ENCODE results near the gene P2RX7. TPM values are rescaled to one million over a fixed set of nuclear protein-coding genes. Genes with fewer than 3 reads are reported as not detected.

Gene P2RX7
- total RNA-seq, 1 experiment from 2014 or later: 1.6 TPM

DNA sequence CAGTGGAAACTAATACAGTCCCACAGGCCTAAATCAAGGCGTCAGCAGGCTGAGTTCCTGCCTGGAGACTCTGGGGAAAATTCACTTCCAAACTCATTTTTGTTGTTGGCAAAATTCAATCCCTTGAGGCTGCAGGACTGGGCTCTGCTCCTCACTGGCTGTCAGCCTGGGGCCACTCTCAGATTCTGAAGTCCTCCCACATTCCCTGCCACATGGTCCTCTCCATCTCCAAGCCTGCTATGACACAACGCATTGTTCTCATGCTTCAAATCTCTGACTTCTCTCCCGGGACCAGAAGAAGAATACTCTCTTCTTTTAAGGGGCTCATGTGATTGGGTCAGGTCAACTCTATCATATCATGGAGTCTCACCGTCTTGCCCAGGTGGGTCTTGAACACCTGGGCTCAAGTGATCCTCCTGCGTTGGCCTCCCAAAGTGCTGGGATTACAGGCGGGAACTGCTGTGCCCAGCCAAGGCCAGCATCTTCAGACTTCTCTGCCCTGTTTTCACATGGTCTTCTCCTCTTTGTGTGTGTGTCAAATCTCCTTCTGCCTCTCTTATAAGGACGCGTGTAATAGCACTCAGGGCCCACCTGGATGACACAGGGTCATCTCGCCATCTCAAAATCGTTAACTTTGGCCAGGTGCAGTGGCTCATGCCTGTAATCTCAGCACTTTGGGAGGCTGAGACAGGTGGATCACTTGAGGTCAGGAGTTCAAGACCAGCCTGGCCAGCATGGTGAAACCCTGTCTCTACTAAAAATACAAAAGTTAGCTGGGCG, 9.7 kb downstream of the P2RX7 start:
- Histone ChIP-seq H3K9me2 (replicated peaks; ENCODE audit: low read length) (no peaks in the 10 kb centered on the region), H3K4me2 (ENCODE audit: low read length) (no peak overlapping the region), H3F3A (ENCODE audit: low read length, unreplicated experiment) (no peaks in the 10 kb centered on the region), H3K79me2 (ENCODE audit: low read length) (no peaks in the 10 kb centered on the region), H3K9ac (ENCODE audit: low read length) (no peak overlapping the region), H4K20me1 (ENCODE audit: low read length) (no peaks in the 10 kb centered on the region), H3K27me3 (ENCODE audit: low read length) (no peaks in the 10 kb centered on the region), H3K4me3 (ENCODE audit: low read length) (no peak overlapping the region), H2AFZ (ENCODE audit: low read length) (no peak overlapping the region), H3K4me1 (ENCODE audit: insufficient read depth, low read length) (no peaks in the 10 kb centered on the region), H3K27ac (ENCODE audit: low read length) (no peak overlapping the region), H3K36me3 (ENCODE audit: low read depth, low read length) (no peaks in the 10 kb centered on the region), H3K9me3 (ENCODE audit: low read length) (no peaks in the 10 kb centered on the region)
- intact Hi-C loops (cut with micrococcal nuclease): no loop called here
- no peak for ATAC-seq
- CTCF ChIA-PET: no interaction called here
- DNase-seq: no peak
- BruUV-seq (replicated peaks): no TSS peak
- POLR2A ChIA-PET (ENCODE audit: unreplicated experiment): no interaction called here
- TF ChIP-seq EZH2 (IDR thresholded peaks at IDR 0.05; ENCODE audit: low read length, unreplicated experiment): no peak
- TF ChIP-seq, protein P1, sequence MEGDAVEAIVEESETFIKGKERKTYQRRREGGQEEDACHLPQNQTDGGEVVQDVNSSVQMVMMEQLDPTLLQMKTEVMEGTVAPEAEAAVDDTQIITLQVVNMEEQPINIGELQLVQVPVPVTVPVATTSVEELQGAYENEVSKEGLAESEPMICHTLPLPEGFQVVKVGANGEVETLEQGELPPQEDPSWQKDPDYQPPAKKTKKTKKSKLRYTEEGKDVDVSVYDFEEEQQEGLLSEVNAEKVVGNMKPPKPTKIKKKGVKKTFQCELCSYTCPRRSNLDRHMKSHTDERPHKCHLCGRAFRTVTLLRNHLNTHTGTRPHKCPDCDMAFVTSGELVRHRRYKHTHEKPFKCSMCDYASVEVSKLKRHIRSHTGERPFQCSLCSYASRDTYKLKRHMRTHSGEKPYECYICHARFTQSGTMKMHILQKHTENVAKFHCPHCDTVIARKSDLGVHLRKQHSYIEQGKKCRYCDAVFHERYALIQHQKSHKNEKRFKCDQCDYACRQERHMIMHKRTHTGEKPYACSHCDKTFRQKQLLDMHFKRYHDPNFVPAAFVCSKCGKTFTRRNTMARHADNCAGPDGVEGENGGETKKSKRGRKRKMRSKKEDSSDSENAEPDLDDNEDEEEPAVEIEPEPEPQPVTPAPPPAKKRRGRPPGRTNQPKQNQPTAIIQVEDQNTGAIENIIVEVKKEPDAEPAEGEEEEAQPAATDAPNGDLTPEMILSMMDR (conservative IDR thresholded peaks at IDR 0.05; ENCODE audit: low read depth, low read length): no peak
- no peak for TF ChIP-seq EZH2phosphoT487 (IDR thresholded peaks at IDR 0.05; ENCODE audit: borderline replicate concordance, low read length)

DNA sequence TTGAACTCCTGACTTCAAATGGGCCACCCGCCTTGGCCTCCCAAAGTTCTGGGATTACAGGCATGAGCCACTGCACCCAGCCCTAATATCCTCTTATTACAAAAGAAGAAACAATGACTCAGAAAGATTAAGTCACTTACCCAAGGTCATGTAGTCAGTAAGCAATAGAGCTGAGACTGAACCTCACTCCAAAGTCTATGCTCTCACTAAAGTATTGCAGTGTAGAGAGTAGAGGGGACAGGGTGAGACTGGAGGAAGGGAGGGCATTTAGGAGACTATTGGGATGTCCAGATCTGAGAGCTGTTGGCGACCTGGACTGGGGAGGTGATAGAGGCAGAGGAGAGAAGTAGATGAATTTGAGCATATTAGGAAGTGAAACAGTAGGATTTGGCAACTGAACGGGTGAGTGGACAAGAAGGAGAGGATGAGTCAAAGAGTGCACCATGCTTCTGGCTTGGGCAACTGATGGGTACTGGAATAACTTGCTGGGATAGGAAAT, 11.8 kb downstream of the P2RX7 start:
- H3K27ac ChIP-seq (ENCODE audit: low read length): no peak overlapping the region
- CTCF ChIA-PET: no interaction called here

More for the DNA sequence above, 11.8 kb downstream of the P2RX7 start:
- Histone ChIP-seq H3K79me2 (ENCODE audit: low read length) (no peaks in the 10 kb centered on the region), H3K36me3 (ENCODE audit: low read depth, low read length) (no peaks in the 10 kb centered on the region), H3K9ac (ENCODE audit: low read length) (no peak overlapping the region), H3K4me3 (ENCODE audit: low read length) (no peak overlapping the region), H3K27me3 (ENCODE audit: low read length) (no peaks in the 10 kb centered on the region), H3K4me1 (ENCODE audit: insufficient read depth, low read length) (no peaks in the 10 kb centered on the region), H2AFZ (ENCODE audit: low read length) (no peak overlapping the region), H4K20me1 (ENCODE audit: low read length) (no peaks in the 10 kb centered on the region), H3K9me2 (replicated peaks; ENCODE audit: low read length) (no peaks in the 10 kb centered on the region), H3F3A (ENCODE audit: low read length, unreplicated experiment) (no peaks in the 10 kb centered on the region), H3K9me3 (ENCODE audit: low read length) (no peaks in the 10 kb centered on the region), H3K4me2 (ENCODE audit: low read length) (no peak overlapping the region)
- POLR2A ChIA-PET (ENCODE audit: unreplicated experiment): no interaction called here
- no TSS peak for BruUV-seq (replicated peaks)
- peak; percentile 22 for DNase-seq
- no peak for TF ChIP-seq EZH2phosphoT487 (IDR thresholded peaks at IDR 0.05; ENCODE audit: borderline replicate concordance, low read length)
- TF ChIP-seq EZH2 (IDR thresholded peaks at IDR 0.05; ENCODE audit: low read length, unreplicated experiment): no peak
- TF ChIP-seq, protein P1 (conservative IDR thresholded peaks at IDR 0.05; ENCODE audit: low read depth, low read length): no peak
- intact Hi-C loops (cut with micrococcal nuclease): no loop called here
- ATAC-seq: peak; percentile 27; the same call in 1 of the 2 replicates

All from PC-3 (cell line).